ENCODE data around the gene KSR1.

DNA sequence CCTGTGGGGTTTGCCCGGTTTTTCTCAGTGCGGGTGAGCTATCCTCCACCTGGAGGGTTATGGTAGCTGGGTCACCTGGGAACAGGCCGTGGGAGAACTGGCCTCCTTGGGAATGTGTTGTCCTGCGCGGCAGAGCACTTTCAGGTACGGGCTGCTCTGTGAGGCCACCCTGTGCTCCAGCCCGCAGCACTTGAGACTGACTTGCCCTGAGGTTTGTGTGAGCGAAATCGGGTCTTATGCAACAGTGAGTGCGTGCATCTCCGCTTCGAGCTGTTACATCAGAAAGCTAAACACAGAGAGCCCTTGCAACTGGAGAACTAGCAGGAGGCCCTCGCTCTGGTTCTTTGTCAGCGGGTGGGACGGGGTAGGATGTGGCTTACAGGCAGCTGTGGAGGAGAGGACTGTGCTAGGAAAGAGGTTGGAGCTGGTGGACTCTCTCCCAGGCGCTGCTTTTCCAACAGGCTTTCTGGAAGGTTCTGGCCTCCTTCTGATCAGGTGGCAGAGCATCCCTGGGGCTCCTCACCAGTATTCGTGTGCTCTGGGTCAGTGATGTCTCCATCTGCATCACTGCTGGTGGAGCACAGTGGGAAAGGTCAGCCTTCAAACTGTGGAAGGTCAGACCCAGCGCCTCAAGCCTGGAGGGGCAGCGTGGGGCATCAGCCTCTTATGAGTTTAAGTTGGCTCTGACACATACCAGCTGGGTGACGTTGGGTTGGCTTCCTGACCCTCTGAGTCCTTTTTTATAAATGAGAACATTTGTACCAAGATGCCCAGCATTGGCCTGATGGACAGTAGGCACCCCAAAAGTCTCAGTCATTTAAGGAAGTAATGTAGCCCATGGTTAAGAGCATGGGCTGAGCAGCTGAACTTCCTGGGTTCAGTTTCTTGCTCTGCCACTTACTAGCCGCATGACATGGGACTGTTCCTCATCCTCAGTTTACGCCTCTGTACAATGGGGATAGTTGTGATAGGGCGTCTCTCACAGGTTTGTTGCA, 76.3 kb downstream of the KSR1 start:
- TF ChIP-seq, protein P1, sequence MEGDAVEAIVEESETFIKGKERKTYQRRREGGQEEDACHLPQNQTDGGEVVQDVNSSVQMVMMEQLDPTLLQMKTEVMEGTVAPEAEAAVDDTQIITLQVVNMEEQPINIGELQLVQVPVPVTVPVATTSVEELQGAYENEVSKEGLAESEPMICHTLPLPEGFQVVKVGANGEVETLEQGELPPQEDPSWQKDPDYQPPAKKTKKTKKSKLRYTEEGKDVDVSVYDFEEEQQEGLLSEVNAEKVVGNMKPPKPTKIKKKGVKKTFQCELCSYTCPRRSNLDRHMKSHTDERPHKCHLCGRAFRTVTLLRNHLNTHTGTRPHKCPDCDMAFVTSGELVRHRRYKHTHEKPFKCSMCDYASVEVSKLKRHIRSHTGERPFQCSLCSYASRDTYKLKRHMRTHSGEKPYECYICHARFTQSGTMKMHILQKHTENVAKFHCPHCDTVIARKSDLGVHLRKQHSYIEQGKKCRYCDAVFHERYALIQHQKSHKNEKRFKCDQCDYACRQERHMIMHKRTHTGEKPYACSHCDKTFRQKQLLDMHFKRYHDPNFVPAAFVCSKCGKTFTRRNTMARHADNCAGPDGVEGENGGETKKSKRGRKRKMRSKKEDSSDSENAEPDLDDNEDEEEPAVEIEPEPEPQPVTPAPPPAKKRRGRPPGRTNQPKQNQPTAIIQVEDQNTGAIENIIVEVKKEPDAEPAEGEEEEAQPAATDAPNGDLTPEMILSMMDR (conservative IDR thresholded peaks at IDR 0.05; ENCODE audit: low read depth, low read length): no peak
- TF ChIP-seq EZH2 (IDR thresholded peaks at IDR 0.05; ENCODE audit: borderline replicate concordance, low read depth, low read length, poor library complexity, severe bottlenecking): no peak
